Measurements from ENCODE around the gene MUTYH. TPM values are rescaled to one million over a fixed set of nuclear protein-coding genes. Genes with fewer than 3 reads are reported as not detected.
"Not testable (repeated sequence)": the region's sequence is repeated elsewhere in the genome, so short reads cannot be mapped to it uniquely, and the experiment has no call there.

The MUTYH gene
- total RNA-seq, 1 donor from 2014 or later: 34.9 TPM

DNA sequence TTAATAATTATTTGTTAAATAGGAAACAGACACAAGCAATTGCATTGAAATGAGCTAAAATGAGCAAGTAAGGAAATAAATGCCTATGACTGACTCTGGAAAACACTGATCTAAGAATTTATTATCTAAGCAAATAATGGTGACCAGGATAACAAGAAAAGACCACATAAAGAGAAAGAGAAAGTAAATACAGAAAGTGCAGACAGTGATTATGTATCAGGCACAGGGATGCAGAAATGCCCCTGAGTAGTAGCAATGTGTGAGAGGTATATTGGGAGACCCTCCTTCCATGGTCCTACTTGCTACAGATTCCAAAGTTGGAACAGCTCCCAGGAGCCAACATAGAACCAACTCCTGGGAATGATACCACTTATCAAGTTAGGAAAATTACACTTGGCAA is 33.3 kb upstream of the MUTYH start:
- TF ChIP-seq CTCF (IDR thresholded peaks at IDR 0.05; ENCODE audit: insufficient read depth, low read length, poor library complexity, severe bottlenecking): no peak
- H3K4me3 ChIP-seq (ENCODE audit: low read depth, low read length): no peak overlapping the region
- H3K27me3 ChIP-seq (ENCODE audit: control insufficient read depth, insufficient read depth, low read length): no peaks in the 10 kb centered on the region
- H3K36me3 ChIP-seq (ENCODE audit: control insufficient read depth, insufficient read depth, low read length): no peaks in the 10 kb centered on the region
- no peak for DNase-seq (ENCODE audit: low read depth)

- H3K4me3 ChIP-seq (ENCODE audit: low read depth, low read length): no peak overlapping the region
- H3K27me3 ChIP-seq (ENCODE audit: control insufficient read depth, insufficient read depth, low read length): no peaks in the 10 kb centered on the region
- no peaks in the 10 kb centered on the region for H3K36me3 ChIP-seq (ENCODE audit: control insufficient read depth, insufficient read depth, low read length)
- DNase-seq (ENCODE audit: low read depth): no peak
- no peak for TF ChIP-seq CTCF (IDR thresholded peaks at IDR 0.05; ENCODE audit: insufficient read depth, low read length, poor library complexity, severe bottlenecking)
Observed at GRCh38 chr1:45370575-45370974, 30.3 kb upstream of the MUTYH start.

DNA sequence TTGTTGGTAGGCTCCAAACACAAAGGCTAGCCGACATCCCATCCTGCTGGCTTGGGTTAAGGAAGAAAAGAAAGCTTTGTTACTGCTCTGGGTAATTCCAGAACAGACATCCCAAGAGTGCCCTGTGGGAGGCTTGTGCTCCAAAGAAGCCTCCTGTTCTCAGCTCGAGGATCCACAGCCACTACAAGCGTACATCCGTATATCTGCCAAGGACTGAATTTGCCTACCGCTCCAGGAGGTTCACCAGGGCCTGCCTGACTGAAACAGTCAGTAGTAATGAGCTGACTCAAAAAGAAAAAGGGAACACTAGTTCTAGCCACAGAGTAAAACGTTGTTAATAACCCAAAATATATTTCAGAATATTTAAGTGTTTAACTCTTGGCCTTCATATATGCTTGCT is 24.8 kb upstream of the MUTYH start:
- TF ChIP-seq CTCF (IDR thresholded peaks at IDR 0.05; ENCODE audit: insufficient read depth, low read length, poor library complexity, severe bottlenecking): no peak
- no peak overlapping the region for H3K4me3 ChIP-seq (ENCODE audit: low read depth, low read length)

GRCh38 chr1:45364294-45364693 is 24.1 kb upstream of the MUTYH start:
- no peak overlapping the region for H3K4me3 ChIP-seq (ENCODE audit: low read depth, low read length)
- no peak for TF ChIP-seq CTCF (IDR thresholded peaks at IDR 0.05; ENCODE audit: insufficient read depth, low read length, poor library complexity, severe bottlenecking)
- DNase-seq (ENCODE audit: low read depth): no peak
- H3K27me3 ChIP-seq (ENCODE audit: control insufficient read depth, insufficient read depth, low read length): no peaks in the 10 kb centered on the region
- H3K36me3 ChIP-seq (ENCODE audit: control insufficient read depth, insufficient read depth, low read length): no peaks in the 10 kb centered on the region

More for the DNA sequence above, 24.8 kb upstream of the MUTYH start:
- no peaks in the 10 kb centered on the region for H3K36me3 ChIP-seq (ENCODE audit: control insufficient read depth, insufficient read depth, low read length)
- DNase-seq (ENCODE audit: low read depth): no peak
- no peaks in the 10 kb centered on the region for H3K27me3 ChIP-seq (ENCODE audit: control insufficient read depth, insufficient read depth, low read length)

DNA sequence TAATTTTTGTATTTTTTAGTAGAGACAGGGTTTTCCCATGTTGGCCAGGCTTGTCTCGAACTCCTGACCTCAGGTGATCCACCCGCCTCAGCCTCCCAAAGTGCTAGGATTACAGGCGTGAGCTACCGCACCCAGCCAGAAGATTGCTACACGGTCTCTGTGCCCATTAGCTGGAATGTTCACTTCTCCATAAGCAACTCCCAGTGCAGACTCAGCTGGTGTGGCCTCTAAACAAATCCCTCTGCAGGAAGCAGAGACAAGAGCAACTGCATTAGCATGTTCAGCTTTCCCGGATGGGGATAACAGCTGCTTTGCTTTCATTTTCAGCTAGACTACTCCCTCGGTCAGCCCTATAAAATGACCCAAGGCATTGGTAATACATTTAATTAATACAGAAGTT is 20.7 kb upstream of the MUTYH start:
- not testable (repeated sequence) for H3K4me3 ChIP-seq (ENCODE audit: low read depth, low read length); H3K36me3 ChIP-seq (ENCODE audit: control insufficient read depth, insufficient read depth, low read length); H3K27me3 ChIP-seq (ENCODE audit: control insufficient read depth, insufficient read depth, low read length); DNase-seq (ENCODE audit: low read depth)

DNA sequence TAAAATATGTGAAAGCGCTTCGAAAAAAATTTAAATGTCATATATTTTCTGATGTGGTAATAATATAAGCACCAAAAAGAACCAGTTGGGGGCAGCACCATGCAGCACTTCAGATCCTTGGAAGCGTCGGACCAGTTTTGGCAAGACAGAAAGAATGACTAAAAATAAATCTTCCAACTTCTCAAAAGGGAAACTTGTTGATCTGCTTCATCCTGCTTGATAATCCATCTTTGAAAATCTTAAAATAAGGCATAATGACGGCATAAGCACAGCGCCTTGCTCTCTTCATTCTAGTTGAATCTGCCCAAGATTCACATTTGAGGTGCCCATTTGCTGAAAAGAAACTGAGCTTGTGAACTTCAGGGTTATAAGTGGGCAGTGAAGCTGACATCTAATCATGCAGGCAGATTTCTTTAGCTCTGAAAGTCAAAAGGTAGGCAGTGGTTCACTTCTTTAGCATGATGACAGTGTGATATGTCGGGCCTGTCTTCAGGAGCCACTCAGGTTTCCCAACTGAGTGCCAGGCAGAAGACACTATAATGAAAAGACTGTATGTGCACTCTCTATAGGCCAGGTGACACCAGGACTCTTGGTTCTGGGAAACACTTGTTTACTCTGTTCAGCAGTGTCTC is 19.8 kb upstream of the MUTYH start:
- Histone ChIP-seq H3K27me3 (ENCODE audit: control insufficient read depth, insufficient read depth, low read length) (no peaks in the 10 kb centered on the region), H3K36me3 (ENCODE audit: control insufficient read depth, insufficient read depth, low read length) (no peaks in the 10 kb centered on the region), H3K4me3 (ENCODE audit: low read depth, low read length) (no peak overlapping the region)
- no peak for DNase-seq (ENCODE audit: low read depth)
- peak; percentile 58 for TF ChIP-seq CTCF (IDR thresholded peaks at IDR 0.05; ENCODE audit: insufficient read depth, low read length, poor library complexity, severe bottlenecking)
